Measurements from ENCODE around the gene GTF3C4.

DNA sequence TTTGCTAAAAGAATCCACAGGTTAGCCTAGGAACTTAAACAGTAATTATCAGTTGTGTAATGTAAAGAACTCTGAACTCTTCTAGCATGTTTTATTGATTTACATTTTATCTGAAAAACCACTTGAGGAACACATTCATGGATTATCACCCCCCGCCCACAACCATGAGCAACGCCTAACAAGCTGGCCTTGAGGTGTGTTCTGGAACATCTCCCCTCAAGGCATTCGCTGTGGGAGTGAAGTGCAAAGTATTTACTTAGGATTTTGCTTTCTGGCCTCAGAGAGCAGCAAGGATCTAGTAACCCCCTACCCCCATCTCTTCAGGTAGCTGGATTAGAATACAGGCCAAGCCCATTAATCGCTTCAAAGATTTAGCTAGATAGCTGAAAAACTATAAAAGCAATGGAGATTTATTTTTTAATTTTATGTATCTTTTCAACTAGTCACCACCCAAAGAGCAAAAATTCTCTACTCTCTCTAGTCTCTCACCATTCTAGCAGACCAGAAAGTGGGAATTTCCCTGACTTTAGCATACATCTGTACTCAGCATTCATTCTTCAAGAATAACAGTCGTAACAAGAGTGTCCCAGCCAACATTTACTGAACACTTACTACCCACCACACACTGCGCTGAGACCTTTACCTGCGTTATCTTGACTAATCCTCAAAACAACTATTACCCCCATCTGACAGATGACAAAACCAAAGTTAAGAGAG lies 37.7 kb upstream of the GTF3C4 start:
- TF ChIP-seq POLR2AphosphoS5 (IDR thresholded peaks at IDR 0.05; ENCODE audit: borderline replicate concordance, low read depth, low read length): no peak
- TF ChIP-seq EZH2 (IDR thresholded peaks at IDR 0.05): no peak

Measured in SK-N-MC (cell line).